Measurements from ENCODE around the gene PPP2R2B.

The PPP2R2B gene

GRCh38 chr5:146533260-146533857 lies 345.2 kb downstream of the PPP2R2B start:
- TF ChIP-seq CTCF (IDR thresholded peaks at IDR 0.05; ENCODE audit: control insufficient read depth, insufficient read depth, low read depth, low read length, missing control alignments), result peak; percentile 90
- peak; percentile 23 for DNase-seq (ENCODE audit: low read depth)
- H3K4me3 ChIP-seq (ENCODE audit: control insufficient read depth, low read depth, low read length), result no peak overlapping the region

Data from AG09309 (cell line).